Measurements from ENCODE around the gene FLNC.

The FLNC gene

GRCh38 chr7:128800567-128800966 lies 29.6 kb upstream of the FLNC start:
- ChIA-PET POLR2A (no interaction called here), CTCF (interaction anchor here (1.2 kb wide), 1 partner anchor 9 kb away, joined by 3 read pairs; no protein-coding TSS in a partner anchor)
- no peak for TF ChIP-seq CTCF (IDR thresholded peaks at IDR 0.05; ENCODE audit: control extremely low read depth, extremely low read depth, low read depth, missing control alignments)
- DNase-seq (ENCODE audit: extremely low spot score): no peak

GRCh38 chr7:128801003-128801402 lies 29.2 kb upstream of the FLNC start:
- ChIA-PET CTCF (no interaction called here), POLR2A (no interaction called here)
- TF ChIP-seq CTCF (IDR thresholded peaks at IDR 0.05; ENCODE audit: control extremely low read depth, extremely low read depth, low read depth, missing control alignments): no peak
- no peak for DNase-seq (ENCODE audit: extremely low spot score)

- no peak for TF ChIP-seq CTCF (IDR thresholded peaks at IDR 0.05; ENCODE audit: control extremely low read depth, extremely low read depth, low read depth, missing control alignments)
- DNase-seq (ENCODE audit: extremely low spot score): no peak
- ChIA-PET POLR2A (no interaction called here), CTCF (no interaction called here)
Measured at GRCh38 chr7:128801667-128802418, 28.4 kb upstream of the FLNC start.

- no peak for DNase-seq (ENCODE audit: extremely low spot score)
- TF ChIP-seq CTCF (IDR thresholded peaks at IDR 0.05; ENCODE audit: control extremely low read depth, extremely low read depth, low read depth, missing control alignments): no peak
- POLR2A ChIA-PET: no interaction called here
- CTCF ChIA-PET: interaction anchor here (1.1 to 1.3 kb wide), 3 partner anchors 9 to 26 kb away, joined by 3 read pairs; no protein-coding TSS in a partner anchor
Measured at GRCh38 chr7:128804484-128804883, 25.7 kb upstream of the FLNC start.

- POLR2A ChIA-PET: no interaction called here
- no peak for DNase-seq (ENCODE audit: extremely low spot score)
- CTCF ChIA-PET: interaction anchor here (1.1 to 1.9 kb wide), 3 partner anchors 10 to 13 kb away, joined by 3 to 4 read pairs (median 3); no protein-coding TSS in a partner anchor
- no peak for TF ChIP-seq CTCF (IDR thresholded peaks at IDR 0.05; ENCODE audit: control extremely low read depth, extremely low read depth, low read depth, missing control alignments)
Measured at GRCh38 chr7:128805225-128805624, 25.0 kb upstream of the FLNC start.

GRCh38 chr7:128807191-128807590 lies 23.0 kb upstream of the FLNC start:
- CTCF ChIA-PET: interaction anchor here (1.0 to 1.8 kb wide), 4 partner anchors 16 to 73 kb away, joined by 3 to 7 read pairs (median 3); no protein-coding TSS in a partner anchor
- POLR2A ChIA-PET: no interaction called here
- DNase-seq (ENCODE audit: extremely low spot score): no peak
- no peak for TF ChIP-seq CTCF (IDR thresholded peaks at IDR 0.05; ENCODE audit: control extremely low read depth, extremely low read depth, low read depth, missing control alignments)

All from GM10248 (cell line).